K562 (cell line): ENCODE measurements around the gene INO80E. TPM values are rescaled to one million over a fixed set of nuclear protein-coding genes. Genes with fewer than 3 reads are reported as not detected.
A peak's percentile ranks its signal among the peaks of the same experiment; 100 is the strongest.

Source experiments
- ARHGAP35 ChIP-seq: fragments of 450-650 bp; IDR thresholded peaks from 2 replicates; pipeline ENCODE4 v1.6.1; 2018; ENCODE audit not compliant: partially characterized antibody
- E4F1 ChIP-seq: fragments of 250-450 bp; sonication (Bioruptor Pico); IDR thresholded peaks from 2 replicates; pipeline ENCODE4 v1.5.0; 2021; ENCODE audit warnings: mild to moderate bottlenecking, borderline replicate concordance
- EWSR1 ChIP-seq: fragments of 450-650 bp; IDR thresholded peaks from 2 replicates; pipeline ENCODE4 v1.6.1; 2018; ENCODE audit warnings: borderline replicate concordance, mild to moderate bottlenecking, low read depth, moderate library complexity; ENCODE audit not compliant: partially characterized antibody
- FOXO4 ChIP-seq: fragments of 450-650 bp; formaldehyde crosslinking; IDR thresholded peaks from 2 replicates; pipeline ENCODE4 v1.4.0; 2020; ENCODE audit warnings: mild to moderate bottlenecking, moderate library complexity
- HNRNPLL ChIP-seq: fragments of 200-400 bp; formaldehyde crosslinking; IDR thresholded peaks from 2 replicates; pipeline ENCODE4 v1.6.1; 2017; ENCODE audit warnings: low read length, low read depth, mild to moderate bottlenecking; ENCODE audit not compliant: poor library complexity, severe bottlenecking
- LARP7 ChIP-seq: fragments of 450-650 bp; IDR thresholded peaks from 2 replicates; pipeline ENCODE4 v1.6.1; 2016
- MCM3 ChIP-seq: fragments of 450-650 bp; IDR thresholded peaks from 2 replicates; pipeline ENCODE4 v1.6.1; 2016
- MYBL2 ChIP-seq, 2 experiments: fragments of 450-650 bp in 1 of 2; sonication (generic) in 1 of 2; formaldehyde crosslinking in 1 of 2; IDR thresholded peaks; 2 replicates each; pipeline versions ENCODE4 v1.6.1 to v1.8.1; 2017 to 2022; ENCODE audit warnings: borderline replicate concordance in 1 of 2, inconsistent platforms in 1 of 2, low read depth in 1 of 2, mild to moderate bottlenecking in 1 of 2, missing genetic modification reagents in 1 of 2, moderate library complexity in 1 of 2
- NR2C1 ChIP-seq, 2 experiments: fragments of 450-650 bp; IDR thresholded peaks; 2 replicates each; pipeline ENCODE4 v1.6.1; 2017; ENCODE audit warnings: mild to moderate bottlenecking in 2 of 2, antibody characterized with exemption in 1 of 2, inconsistent platforms in 1 of 2, missing compliant biosample characterization in 1 of 2, missing genetic modification characterization in 1 of 2
- RB1 ChIP-seq: fragments of 450-650 bp; IDR thresholded peaks from 2 replicates; pipeline ENCODE4 v1.6.1; 2017; ENCODE audit warnings: low read depth, mild to moderate bottlenecking
- SMC3 ChIP-seq: conservative IDR thresholded peaks from 2 replicates; pipeline ENCODE4 v1.6.1; 2011; ENCODE audit warnings: low read depth, low read length, improper control_type of control experiment; ENCODE audit not compliant: insufficient read depth
- TCF15 ChIP-seq: fragments of 250-450 bp; sonication (Bioruptor Pico); IDR thresholded peaks from 2 replicates; pipeline ENCODE4 v1.8.0; 2022; ENCODE audit warnings: moderate library complexity, mild to moderate bottlenecking, inconsistent platforms
- ZBTB26 ChIP-seq: fragments of 450-650 bp; formaldehyde crosslinking; IDR thresholded peaks from 2 replicates; pipeline ENCODE4 v1.4.0; 2022; ENCODE audit warnings: missing genetic modification characterization
- ZBTB5 ChIP-seq: fragments of 450-650 bp; IDR thresholded peaks from 2 replicates; pipeline ENCODE4 v1.6.1; 2017; ENCODE audit warnings: antibody characterized with exemption
- ZC3H11A ChIP-seq: IDR thresholded peaks from 2 replicates; pipeline ENCODE4 v1.6.1; 2012; ENCODE audit warnings: low read depth, low read length, improper control_type of control experiment
- ZNF277 ChIP-seq: fragments of 250-450 bp; sonication (Bioruptor Pico); IDR thresholded peaks from 2 replicates; pipeline ENCODE4 v1.8.0; 2022; ENCODE audit warnings: inconsistent platforms, mild to moderate bottlenecking, moderate library complexity, borderline replicate concordance
- ZNF3 ChIP-seq: fragments of 250-450 bp; sonication (Bioruptor Pico); IDR thresholded peaks from 2 replicates; pipeline ENCODE4 v1.5.0; 2021; ENCODE audit warnings: mild to moderate bottlenecking, moderate library complexity
- ZNF324 ChIP-seq: fragments of 250-450 bp; sonication (Bioruptor Pico); IDR thresholded peaks from 2 replicates; pipeline ENCODE4 v1.4.0; 2020; ENCODE audit warnings: mild to moderate bottlenecking
- polyA plus RNA-seq, 8 experiments: library from polyadenylated mRNA; depleted of rRNA in 4 of 8; stranded (reverse) in 5 of 8; unstranded in 3 of 8; fragments of >200 nt; fragmentation: Nextera tagmentation in 2 of 8; fragmentation: Illumina TruSeq in 1 of 8; extraction: Ambion mirVana in 2 of 8; extraction: Trizol in 1 of 8; gene quantifications; 2 replicates each; pipeline versions ENCODE4 v1.2.1 to v1.2.3, GENCODE V29; 2011 to 2014; ENCODE audit warnings: inconsistent platforms in 1 of 8, missing spikeins in 1 of 8
- total RNA-seq, 7 experiments: library from RNA; depleted of rRNA in 6 of 7; stranded (reverse); fragments of >200 nt in 6 of 7; fragmentation: Illumina TruSeq in 2 of 7; extraction: Trizol in 2 of 7; gene quantifications; 2 replicates each; pipeline versions ENCODE4 v1.2.1 to v1.2.3, GENCODE V29; 2011 to 2021; ENCODE audit warnings: low replicate concordance in 1 of 7

The INO80E gene
- total and polyA plus RNA-seq, 9 of the 15 experiments (the other 6 are each of a cell fraction or from before 2014, with no cell fraction given): 0.31 to 102 (median 49.3) TPM

- TF ChIP-seq ZBTB26 (CRISPR knock-in tag) (no peak), LARP7 (no peak), FOXO4 (CRISPR knock-in tag) (no peak), ZNF324 (CRISPR knock-in tag) (no peak), MCM3 (no peak), MYBL2 (IDR thresholded peaks at IDR 0.05; ENCODE audit: low read depth) (peak; percentile 70; the same call in 1 of the 2 replicates), MYBL2 (CRISPR knock-in tag; IDR thresholded peaks at IDR 0.05; ENCODE audit: borderline replicate concordance) (no peak), ZNF277 (CRISPR knock-in tag) (no peak), TCF15 (CRISPR knock-in tag) (0 out of 2 replicates have a peak, but pooled peaks have one; percentile 17), EWSR1 (no peak), E4F1 (CRISPR knock-in tag) (no peak), ARHGAP35 (no peak), ZC3H11A (no peak), ZBTB5 (no peak), RB1 (peak; percentile 97), SMC3 (no peak), NR2C1 (IDR thresholded peaks at IDR 0.05) (no peak), NR2C1 (tag; IDR thresholded peaks at IDR 0.05) (no peak), HNRNPLL (no peak), ZNF3 (CRISPR knock-in tag) (no peak)
Observed at GRCh38 chr16:29995324-29995910, 624 bp upstream of the INO80E start, which contains the start of gene HIRIP3 (continued).
